GM12878 (cell line): ENCODE data around the gene HSPA12A. TPM values are rescaled to one million over a fixed set of nuclear protein-coding genes. Genes with fewer than 3 reads are reported as not detected.

Experiments used
- ATAC-seq: fragments of 200-7000 bp; cut with Tn5 transposase; 3 replicates; pipeline ENCODE4 v1.9.1; 2020; ENCODE audit warnings: mild to moderate bottlenecking, moderate library complexity
- BruUV-seq: library from RNA; stranded (reverse); fragments of 400-500 nt; replicated peaks from 2 replicates; lab custom pipeline; 2021; lab: Mats Ljungman, UMichigan
- CTCF ChIA-PET: fragments of 300-600 bp; sonication (Branson Sonifier 250); formaldehyde crosslinking; extraction: SDS; loops from one replicate; lab custom pipeline; 2021; ENCODE audit warnings: inconsistent platforms; lab: Yijun Ruan, JAX
- POLR2A ChIA-PET: fragments of 350-600 bp; formaldehyde crosslinking; extraction: SDS; loops from one replicate; lab custom pipeline; 2021; ENCODE audit warnings: inconsistent platforms; lab: Charles Lee
- RAD21 ChIA-PET: fragments of 300-600 bp; sonication (Branson Sonifier 250); formaldehyde crosslinking; loops from one replicate; lab custom pipeline; 2023; ENCODE audit warnings: antibody characterized with exemption; ENCODE audit not compliant: unreplicated experiment; lab: Charles Lee
- SMC1A ChIA-PET: fragments of 300-600 bp; sonication (Branson Sonifier 250); formaldehyde crosslinking; loops from one replicate; lab custom pipeline; 2023; ENCODE audit not compliant: unreplicated experiment, uncharacterized antibody; lab: Charles Lee
- DNase-seq: peaks from one replicate; pipeline ENCODE4 v3.0.0-alpha.2; 2011; ENCODE audit warnings: low read depth, low spot score
- FAIRE-seq: peaks from 3 replicates; lab custom pipeline; 2011; peaks lifted over from hg19 to GRCh38; lab: Jason Lieb, UNC
- H2AFZ ChIP-seq: 2 replicates; pipeline ENCODE4 v1.6.0; 2011; ENCODE audit warnings: low read depth, low read length, control low read depth; ENCODE audit not compliant: control insufficient read depth
- H3K27ac ChIP-seq: 2 replicates; pipeline ENCODE4 v1.5.1; 2011; ENCODE audit warnings: control low read depth; ENCODE audit not compliant: control insufficient read depth, insufficient read depth
- H3K27me3 ChIP-seq, 2 experiments: replicated peaks in 1 of 2; 2 replicates each; pipeline versions ENCODE4 v1.6.0 to v1.6.1; 2011; ENCODE audit warnings: low read length in 1 of 2; ENCODE audit not compliant: control insufficient read depth in 2 of 2, insufficient read depth in 2 of 2
- H3K36me3 ChIP-seq, 2 experiments: 2 replicates each; pipeline ENCODE4 v1.5.1; 2011; ENCODE audit warnings: low read length in 1 of 2; ENCODE audit not compliant: control insufficient read depth in 2 of 2, insufficient read depth in 2 of 2
- H3K4me1 ChIP-seq: 2 replicates; pipeline ENCODE4 v1.6.1; 2011; ENCODE audit warnings: mild to moderate bottlenecking, low read length, moderate library complexity, mixed read lengths; ENCODE audit not compliant: control insufficient read depth, insufficient read depth
- H3K4me2 ChIP-seq: 2 replicates; pipeline ENCODE4 v1.6.0; 2011; ENCODE audit warnings: control low read depth; ENCODE audit not compliant: control insufficient read depth, insufficient read depth
- H3K4me3 ChIP-seq: fragments of 200-600 bp; sonication (generic); 2 replicates; pipeline ENCODE4 v1.5.1; 2016
- H3K79me2 ChIP-seq: 2 replicates; pipeline ENCODE4 v1.6.0; 2011; ENCODE audit warnings: low read length; ENCODE audit not compliant: control insufficient read depth, insufficient read depth
- H3K9ac ChIP-seq: 2 replicates; pipeline ENCODE4 v1.8.0; 2011; ENCODE audit warnings: low read length, control low read depth, mixed read lengths; ENCODE audit not compliant: control insufficient read depth, insufficient read depth
- H3K9me3 ChIP-seq: replicated peaks from 3 replicates; pipeline ENCODE4 v1.5.1; 2011; ENCODE audit warnings: mild to moderate bottlenecking, low read length; ENCODE audit not compliant: control insufficient read depth, insufficient read depth
- H4K20me1 ChIP-seq: 2 replicates; pipeline ENCODE4 v1.6.0; 2011; ENCODE audit not compliant: control insufficient read depth, insufficient read depth
- DPF2 ChIP-seq: fragments of 450-650 bp; IDR thresholded peaks from 2 replicates; pipeline ENCODE4 v1.6.1; 2017; ENCODE audit warnings: mild to moderate bottlenecking
- HDAC6 ChIP-seq: fragments of 200-600 bp; sonication (generic); IDR thresholded peaks from one replicate; pipeline ENCODE4 v1.8.0; 2017; ENCODE audit warnings: antibody characterized with exemption; ENCODE audit not compliant: unreplicated experiment
- NFIC ChIP-seq: IDR thresholded peaks from 2 replicates; pipeline ENCODE4 v1.6.1; 2012; ENCODE audit warnings: low read depth, mild to moderate bottlenecking, inconsistent platforms, low read length, moderate library complexity
- RUNX3 ChIP-seq: IDR thresholded peaks from 2 replicates; pipeline ENCODE4 v1.6.1; 2012; ENCODE audit warnings: low read length, inconsistent platforms
- SREBF1 ChIP-seq: IDR thresholded peaks from 2 replicates; pipeline ENCODE4 v1.6.1; 2012; ENCODE audit warnings: mild to moderate bottlenecking, low read length
- TAF1 ChIP-seq: IDR thresholded peaks from 2 replicates; pipeline ENCODE4 v1.6.1; 2011; ENCODE audit warnings: mild to moderate bottlenecking, low read depth, low read length, borderline replicate concordance
- TARDBP ChIP-seq: IDR thresholded peaks from 2 replicates; pipeline ENCODE4 v1.6.1; 2016; ENCODE audit warnings: borderline replicate concordance
- TCF3 ChIP-seq: IDR thresholded peaks from 2 replicates; pipeline ENCODE4 v1.6.1; 2012; ENCODE audit warnings: low read depth, mild to moderate bottlenecking, low read length, borderline replicate concordance; ENCODE audit not compliant: insufficient read depth
- ZNF274 ChIP-seq: IDR thresholded peaks from one replicate; pipeline ENCODE4 v1.8.0; 2011; ENCODE audit not compliant: insufficient read length, insufficient read depth
- ZNF622 ChIP-seq: fragments of 450-650 bp; IDR thresholded peaks from 2 replicates; pipeline ENCODE4 v1.6.1; 2017; ENCODE audit warnings: mild to moderate bottlenecking, inconsistent platforms
- ZZZ3 ChIP-seq: IDR thresholded peaks from 2 replicates; pipeline ENCODE4 v1.6.1; 2011; ENCODE audit warnings: low read depth; ENCODE audit not compliant: control insufficient read depth, insufficient read length
- WGBS: methylation state at CpG from one replicate; pipeline ENCODE4 v1.1.6; 2016; ENCODE audit warnings: low lambda C conversion rate; ENCODE audit not compliant: insufficient replicate concordance, insufficient coverage; ENCODE audit errors: missing lambda C conversion rate; 5-methylcytosine and 5-hydroxymethylcytosine counted together
- in situ Hi-C: fragments of 300-500 bp; cut with MboI; formaldehyde crosslinking; loops from 9 replicates; pipeline ENCODE4 v1.14.3; 2018; ENCODE audit warnings: mixed read lengths
- intact Hi-C: fragments of 100-400 bp; cut with micrococcal nuclease; formaldehyde crosslinking; loops from one replicate; pipeline ENCODE4 v1.14.2; 2022; ENCODE audit not compliant: unreplicated experiment
- polyA plus RNA-seq, 11 experiments: library from polyadenylated mRNA; depleted of rRNA in 4 of 11; unstranded in 6 of 11; stranded (reverse) in 5 of 11; fragments of >200 nt; fragmentation: Nextera tagmentation in 4 of 11; fragmentation: Illumina TruSeq in 1 of 11; extraction: Ambion mirVana in 4 of 11; extraction: Trizol in 1 of 11; gene quantifications; 1 replicate in 1 of 11; 2 replicates in 10 of 11; pipeline versions ENCODE4 v1.2.1 to v1.2.3, GENCODE V29; 2011 to 2016; ENCODE audit warnings: inconsistent platforms in 2 of 11, missing spikeins in 2 of 11, low read depth in 1 of 11
- total RNA-seq, 4 experiments: library from RNA; depleted of rRNA in 3 of 4; stranded (reverse); fragments of >200 nt in 3 of 4; fragmentation: Illumina TruSeq in 1 of 4; extraction: Trizol in 1 of 4; gene quantifications; 2 replicates each; pipeline versions ENCODE4 v1.2.1 to v1.2.3, GENCODE V29; 2013 to 2021
- TF ChIP-seq, protein P1 (sequence below): fragments of 450-650 bp; IDR thresholded peaks from 2 replicates; pipeline ENCODE4 v1.6.1; 2017; ENCODE audit warnings: low read depth, mild to moderate bottlenecking, moderate library complexity
- TF ChIP-seq, protein P2 (sequence below): fragments of 150-350 bp; IDR thresholded peaks from 2 replicates; pipeline ENCODE4 v1.6.1; 2014; ENCODE audit warnings: mild to moderate bottlenecking, low read depth, low read length
- TF ChIP-seq, protein P3 (sequence below): IDR thresholded peaks from 2 replicates; pipeline ENCODE4 v1.6.1; 2011; ENCODE audit warnings: borderline replicate concordance, low read depth, mild to moderate bottlenecking, moderate library complexity, mixed read lengths, low read length; ENCODE audit not compliant: insufficient read depth; ENCODE audit errors: extremely low read length
- TF ChIP-seq, protein P4 (sequence below): IDR thresholded peaks from 2 replicates; pipeline ENCODE4 v1.6.1; 2011; ENCODE audit warnings: low read depth, mild to moderate bottlenecking, low read length, moderate library complexity, borderline replicate concordance; ENCODE audit errors: extremely low read depth

HSPA12A gene
- total and polyA plus RNA-seq, 10 of the 15 experiments (the other 5 are each of a cell fraction or from before 2014, with no cell fraction given): 0.90 to 20.2 (median 2.8) TPM

DNA sequence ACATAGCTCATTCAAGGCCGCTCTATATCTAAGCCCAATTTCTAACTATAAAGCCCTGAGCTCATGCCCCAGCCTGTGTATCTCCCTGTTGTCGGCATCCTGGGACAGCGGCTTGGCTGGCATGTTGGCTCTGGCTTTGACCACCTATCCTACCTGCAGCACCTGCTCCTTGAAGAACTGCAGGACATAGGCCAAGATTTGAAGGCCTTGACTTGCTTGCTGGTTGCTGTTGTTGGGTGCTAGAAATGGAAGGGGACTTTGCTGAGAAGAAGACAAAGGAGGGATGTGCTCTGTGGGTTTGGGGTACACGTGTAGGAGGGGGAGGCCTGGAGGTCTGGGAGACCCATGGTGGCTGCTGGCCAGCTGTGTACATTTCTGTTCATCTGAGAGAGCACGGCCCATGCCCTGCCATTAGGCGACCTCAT is 110.5 kb downstream of the HSPA12A start:
- H3K9ac ChIP-seq: no peak overlapping the region
- POLR2A ChIA-PET: no interaction called here
- intact Hi-C loops (no loop called here), in situ Hi-C loops (no loop called here)
- TF ChIP-seq TCF3 (no peak), TAF1 (no peak), NFIC (no peak), ZNF622 (no peak)
- DNase-seq (no peak), FAIRE-seq (no peak), ATAC-seq (no peak)
- H3K36me3 ChIP-seq: no peaks in the 10 kb centered on the region
- 21% methylated on average over 6 of the region's 6 CpGs for WGBS
- H3K4me3 ChIP-seq: no peak overlapping the region
- H3K27me3 ChIP-seq: no peaks in the 10 kb centered on the region; a peak in 1 of 4 replicates
- H3K4me2 ChIP-seq: no peak overlapping the region
- SMC1A ChIA-PET: no interaction called here
- no peaks in the 10 kb centered on the region for H3K4me1 ChIP-seq
- no peaks in the 10 kb centered on the region for H3K79me2 ChIP-seq
- no peak overlapping the region for H2AFZ ChIP-seq
- H4K20me1 ChIP-seq: no peaks in the 10 kb centered on the region
- H3K27ac ChIP-seq: no peak overlapping the region
- no TSS peak for BruUV-seq
- CTCF ChIA-PET: no interaction called here
- no peaks in the 10 kb centered on the region for H3K9me3 ChIP-seq
- RAD21 ChIA-PET: no interaction called here

DNA sequence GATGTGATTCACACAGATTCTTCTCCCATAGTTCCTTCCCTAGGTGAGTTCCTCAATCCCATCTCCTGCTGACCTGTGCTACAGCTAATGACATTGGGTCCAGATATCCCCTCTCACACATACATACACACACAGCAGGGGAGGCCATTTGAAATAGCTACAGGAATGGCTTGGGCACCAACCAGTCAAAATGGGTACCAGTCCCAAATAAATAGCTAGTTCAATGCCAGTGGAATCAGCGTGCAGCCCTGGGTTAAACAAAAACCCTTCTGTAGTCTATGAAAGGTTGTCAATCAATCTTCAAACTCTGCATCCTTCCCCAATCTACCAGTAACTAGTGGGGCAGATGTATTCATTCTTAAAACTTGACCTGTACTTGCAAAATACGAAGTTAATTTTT is 112.3 kb downstream of the HSPA12A start:
- DNase-seq: no peak
- no peak for TF ChIP-seq RUNX3
- TF ChIP-seq, protein P1, sequence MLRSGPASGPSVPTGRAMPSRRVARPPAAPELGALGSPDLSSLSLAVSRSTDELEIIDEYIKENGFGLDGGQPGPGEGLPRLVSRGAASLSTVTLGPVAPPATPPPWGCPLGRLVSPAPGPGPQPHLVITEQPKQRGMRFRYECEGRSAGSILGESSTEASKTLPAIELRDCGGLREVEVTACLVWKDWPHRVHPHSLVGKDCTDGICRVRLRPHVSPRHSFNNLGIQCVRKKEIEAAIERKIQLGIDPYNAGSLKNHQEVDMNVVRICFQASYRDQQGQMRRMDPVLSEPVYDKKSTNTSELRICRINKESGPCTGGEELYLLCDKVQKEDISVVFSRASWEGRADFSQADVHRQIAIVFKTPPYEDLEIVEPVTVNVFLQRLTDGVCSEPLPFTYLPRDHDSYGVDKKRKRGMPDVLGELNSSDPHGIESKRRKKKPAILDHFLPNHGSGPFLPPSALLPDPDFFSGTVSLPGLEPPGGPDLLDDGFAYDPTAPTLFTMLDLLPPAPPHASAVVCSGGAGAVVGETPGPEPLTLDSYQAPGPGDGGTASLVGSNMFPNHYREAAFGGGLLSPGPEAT: no peak
- no peak for TF ChIP-seq DPF2
- no peak for TF ChIP-seq SREBF1
- TF ChIP-seq TARDBP: no peak
- TF ChIP-seq ZNF274: no peak
- TF ChIP-seq, protein P2, sequence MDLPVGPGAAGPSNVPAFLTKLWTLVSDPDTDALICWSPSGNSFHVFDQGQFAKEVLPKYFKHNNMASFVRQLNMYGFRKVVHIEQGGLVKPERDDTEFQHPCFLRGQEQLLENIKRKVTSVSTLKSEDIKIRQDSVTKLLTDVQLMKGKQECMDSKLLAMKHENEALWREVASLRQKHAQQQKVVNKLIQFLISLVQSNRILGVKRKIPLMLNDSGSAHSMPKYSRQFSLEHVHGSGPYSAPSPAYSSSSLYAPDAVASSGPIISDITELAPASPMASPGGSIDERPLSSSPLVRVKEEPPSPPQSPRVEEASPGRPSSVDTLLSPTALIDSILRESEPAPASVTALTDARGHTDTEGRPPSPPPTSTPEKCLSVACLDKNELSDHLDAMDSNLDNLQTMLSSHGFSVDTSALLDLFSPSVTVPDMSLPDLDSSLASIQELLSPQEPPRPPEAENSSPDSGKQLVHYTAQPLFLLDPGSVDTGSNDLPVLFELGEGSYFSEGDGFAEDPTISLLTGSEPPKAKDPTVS: no peak
- TF ChIP-seq HDAC6: no peak
- TF ChIP-seq ZZZ3: no peak
- TF ChIP-seq, protein P3, sequence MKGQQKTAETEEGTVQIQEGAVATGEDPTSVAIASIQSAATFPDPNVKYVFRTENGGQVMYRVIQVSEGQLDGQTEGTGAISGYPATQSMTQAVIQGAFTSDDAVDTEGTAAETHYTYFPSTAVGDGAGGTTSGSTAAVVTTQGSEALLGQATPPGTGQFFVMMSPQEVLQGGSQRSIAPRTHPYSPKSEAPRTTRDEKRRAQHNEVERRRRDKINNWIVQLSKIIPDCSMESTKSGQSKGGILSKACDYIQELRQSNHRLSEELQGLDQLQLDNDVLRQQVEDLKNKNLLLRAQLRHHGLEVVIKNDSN: no peak
- TF ChIP-seq, protein P4, sequence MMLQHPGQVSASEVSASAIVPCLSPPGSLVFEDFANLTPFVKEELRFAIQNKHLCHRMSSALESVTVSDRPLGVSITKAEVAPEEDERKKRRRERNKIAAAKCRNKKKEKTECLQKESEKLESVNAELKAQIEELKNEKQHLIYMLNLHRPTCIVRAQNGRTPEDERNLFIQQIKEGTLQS: no peak

More for the DNA sequence above, 112.3 kb downstream of the HSPA12A start:
- Histone ChIP-seq H4K20me1 (no peaks in the 10 kb centered on the region), H3K79me2 (no peaks in the 10 kb centered on the region), H3K36me3 (no peaks in the 10 kb centered on the region), H3K9ac (no peak overlapping the region), H3K4me1 (no peaks in the 10 kb centered on the region), H2AFZ (no peak overlapping the region), H3K27ac (no peak overlapping the region), H3K27me3 (no peaks in the 10 kb centered on the region; a peak in 1 of 4 replicates), H3K4me3 (no peak overlapping the region), H3K4me2 (no peak overlapping the region), H3K9me3 (no peaks in the 10 kb centered on the region)
- CTCF ChIA-PET: no interaction called here
- POLR2A ChIA-PET: no interaction called here
- in situ Hi-C loops: no loop called here
- ATAC-seq (no peak), FAIRE-seq (no peak)
- RAD21 ChIA-PET: no interaction called here
- SMC1A ChIA-PET: no interaction called here
- intact Hi-C loops: no loop called here
- WGBS: 3% methylated on average over 2 of the region's 2 CpGs
- no TSS peak for BruUV-seq
